ENCODE data around the gene GPR146. TPM values are rescaled to one million over a fixed set of nuclear protein-coding genes. Genes with fewer than 3 reads are reported as not detected.

GPR146 gene
- total RNA-seq, 4 donors from 2014 or later: 29.6 to 89.8 (median 56.9) TPM

DNA sequence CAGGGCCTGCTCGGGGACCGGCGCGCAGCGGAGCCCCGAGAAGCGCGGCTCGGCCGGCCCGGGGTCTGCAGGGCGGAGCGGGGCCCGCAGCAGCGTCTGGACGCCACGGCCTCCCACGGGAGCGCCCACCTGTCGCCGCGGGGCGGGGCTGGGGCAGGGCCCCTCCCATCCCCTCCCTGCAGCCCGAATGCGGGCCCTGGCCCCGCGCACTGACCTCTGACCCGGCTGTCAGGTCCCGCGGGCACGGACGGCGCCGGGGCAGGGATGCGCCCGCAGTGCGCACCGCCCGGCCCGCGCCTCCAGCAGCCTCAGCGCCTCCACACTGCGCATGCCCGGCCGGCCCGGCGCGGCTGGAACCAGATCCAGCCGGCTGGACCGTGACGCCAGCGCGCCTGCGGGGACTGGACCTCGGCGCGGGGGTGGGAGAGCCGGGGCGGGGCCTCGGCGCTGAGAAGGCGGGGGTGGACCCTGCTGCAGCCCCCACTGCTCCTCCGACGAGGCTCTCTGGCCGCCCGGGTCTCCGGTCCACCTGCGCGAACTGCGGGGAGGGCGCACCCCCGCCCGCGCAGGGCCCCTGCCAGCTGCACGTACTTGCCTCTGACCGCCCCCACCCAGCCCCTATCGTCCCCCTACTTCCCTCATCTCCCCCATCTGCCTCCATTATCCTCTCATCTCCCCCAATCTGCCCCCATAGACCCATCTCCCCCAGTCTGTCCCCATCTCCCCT lies 16.1 kb upstream of the GPR146 start:
- DNase-seq (ENCODE audit: low spot score) (peak; percentile 64), ATAC-seq (ENCODE audit: low FRiP score) (peak; percentile 95)
- TF ChIP-seq, protein P1, sequence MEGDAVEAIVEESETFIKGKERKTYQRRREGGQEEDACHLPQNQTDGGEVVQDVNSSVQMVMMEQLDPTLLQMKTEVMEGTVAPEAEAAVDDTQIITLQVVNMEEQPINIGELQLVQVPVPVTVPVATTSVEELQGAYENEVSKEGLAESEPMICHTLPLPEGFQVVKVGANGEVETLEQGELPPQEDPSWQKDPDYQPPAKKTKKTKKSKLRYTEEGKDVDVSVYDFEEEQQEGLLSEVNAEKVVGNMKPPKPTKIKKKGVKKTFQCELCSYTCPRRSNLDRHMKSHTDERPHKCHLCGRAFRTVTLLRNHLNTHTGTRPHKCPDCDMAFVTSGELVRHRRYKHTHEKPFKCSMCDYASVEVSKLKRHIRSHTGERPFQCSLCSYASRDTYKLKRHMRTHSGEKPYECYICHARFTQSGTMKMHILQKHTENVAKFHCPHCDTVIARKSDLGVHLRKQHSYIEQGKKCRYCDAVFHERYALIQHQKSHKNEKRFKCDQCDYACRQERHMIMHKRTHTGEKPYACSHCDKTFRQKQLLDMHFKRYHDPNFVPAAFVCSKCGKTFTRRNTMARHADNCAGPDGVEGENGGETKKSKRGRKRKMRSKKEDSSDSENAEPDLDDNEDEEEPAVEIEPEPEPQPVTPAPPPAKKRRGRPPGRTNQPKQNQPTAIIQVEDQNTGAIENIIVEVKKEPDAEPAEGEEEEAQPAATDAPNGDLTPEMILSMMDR (IDR thresholded peaks at IDR 0.05): no peak

GRCh38 chr7:1028775-1029636 lies 15.3 kb upstream of the GPR146 start:
- TF ChIP-seq, protein P1 (IDR thresholded peaks at IDR 0.05): no peak
- peak; percentile 90 for ATAC-seq (ENCODE audit: low FRiP score)
- DNase-seq (ENCODE audit: low spot score): peak; percentile 47

- TF ChIP-seq, protein P1 (IDR thresholded peaks at IDR 0.05): no peak
- DNase-seq (ENCODE audit: low spot score) (no peak), ATAC-seq (ENCODE audit: low FRiP score) (no peak)
Measured at GRCh38 chr7:1029637-1030443, 14.5 kb upstream of the GPR146 start.

DNA sequence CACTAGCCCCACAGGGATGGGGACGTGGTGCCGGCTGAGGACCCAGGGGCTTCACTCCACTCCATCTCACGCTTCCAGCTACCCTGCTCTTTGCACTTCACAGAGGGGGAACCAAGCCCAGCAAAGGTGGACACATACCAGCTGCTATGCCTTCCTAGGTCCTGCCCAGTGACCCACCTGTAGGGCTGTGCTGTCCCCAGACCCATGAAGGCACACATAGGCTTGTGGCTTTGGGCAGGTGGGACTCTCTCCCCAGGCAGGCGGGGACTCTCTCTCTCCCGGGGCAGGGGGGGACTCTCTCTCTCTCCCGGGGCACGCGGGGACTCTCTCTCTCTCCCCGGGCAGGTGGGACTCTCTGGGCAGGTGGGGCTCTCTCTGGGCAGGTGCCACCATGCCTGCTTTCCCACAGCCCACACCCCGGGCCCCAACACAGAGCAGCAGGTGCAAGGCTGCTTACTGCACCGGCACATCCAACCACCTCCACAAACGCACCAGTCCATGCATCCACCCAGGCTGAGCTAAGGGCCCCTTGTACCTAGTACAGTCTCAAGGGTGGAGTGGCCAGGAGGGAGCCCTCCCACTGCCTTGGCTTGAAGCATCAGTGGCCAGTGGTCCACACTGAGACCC lies 13.8 kb upstream of the GPR146 start:
- no peak for ATAC-seq (ENCODE audit: low FRiP score)
- TF ChIP-seq, protein P1 (IDR thresholded peaks at IDR 0.05): no peak
- no peak for DNase-seq (ENCODE audit: low spot score)

- no peak for ATAC-seq (ENCODE audit: low FRiP score)
- DNase-seq (ENCODE audit: low spot score): no peak
- TF ChIP-seq, protein P1 (IDR thresholded peaks at IDR 0.05): no peak
Measured at GRCh38 chr7:1031716-1032455, 12.5 kb upstream of the GPR146 start.
